Fibroblast of pulmonary artery (primary cell): ENCODE data around the gene PRKCQ.

Experiments used
- DNase-seq: peaks from one replicate; pipeline ENCODE4 v3.0.0-alpha.2; 2010; ENCODE audit warnings: low read depth
- H3K4me3 ChIP-seq: replicated peaks from 2 replicates; pipeline ENCODE4 v1.5.1; 2011; ENCODE audit warnings: low read depth, mild to moderate bottlenecking, control low read depth, low read length, moderate library complexity
- TF ChIP-seq, protein P1 (sequence below): IDR thresholded peaks from 2 replicates; pipeline ENCODE4 v1.5.1; 2011; ENCODE audit warnings: mild to moderate bottlenecking, control low read depth, low read length, inconsistent platforms; ENCODE audit errors: missing control alignments

Gene PRKCQ

DNA sequence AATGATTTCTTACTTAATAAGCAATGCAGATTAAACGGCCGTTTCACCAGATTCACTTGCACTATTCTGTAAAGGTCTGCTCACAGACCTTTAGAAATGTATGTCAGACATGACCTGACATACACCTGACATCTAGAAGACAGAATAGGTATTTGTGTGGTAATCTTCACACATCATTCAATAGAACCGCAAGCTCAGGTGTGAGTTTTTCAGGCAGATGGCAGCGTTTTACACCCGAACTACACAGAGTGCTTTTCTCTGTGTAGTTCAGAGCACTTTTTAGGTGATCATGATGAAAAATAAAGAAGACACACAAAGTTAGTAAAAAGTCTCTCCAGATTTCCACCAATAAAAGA, 63.2 kb downstream of the PRKCQ start:
- DNase-seq, result no peak
- TF ChIP-seq, protein P1, sequence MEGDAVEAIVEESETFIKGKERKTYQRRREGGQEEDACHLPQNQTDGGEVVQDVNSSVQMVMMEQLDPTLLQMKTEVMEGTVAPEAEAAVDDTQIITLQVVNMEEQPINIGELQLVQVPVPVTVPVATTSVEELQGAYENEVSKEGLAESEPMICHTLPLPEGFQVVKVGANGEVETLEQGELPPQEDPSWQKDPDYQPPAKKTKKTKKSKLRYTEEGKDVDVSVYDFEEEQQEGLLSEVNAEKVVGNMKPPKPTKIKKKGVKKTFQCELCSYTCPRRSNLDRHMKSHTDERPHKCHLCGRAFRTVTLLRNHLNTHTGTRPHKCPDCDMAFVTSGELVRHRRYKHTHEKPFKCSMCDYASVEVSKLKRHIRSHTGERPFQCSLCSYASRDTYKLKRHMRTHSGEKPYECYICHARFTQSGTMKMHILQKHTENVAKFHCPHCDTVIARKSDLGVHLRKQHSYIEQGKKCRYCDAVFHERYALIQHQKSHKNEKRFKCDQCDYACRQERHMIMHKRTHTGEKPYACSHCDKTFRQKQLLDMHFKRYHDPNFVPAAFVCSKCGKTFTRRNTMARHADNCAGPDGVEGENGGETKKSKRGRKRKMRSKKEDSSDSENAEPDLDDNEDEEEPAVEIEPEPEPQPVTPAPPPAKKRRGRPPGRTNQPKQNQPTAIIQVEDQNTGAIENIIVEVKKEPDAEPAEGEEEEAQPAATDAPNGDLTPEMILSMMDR, result no peak
- no peak overlapping the region for H3K4me3 ChIP-seq

DNA sequence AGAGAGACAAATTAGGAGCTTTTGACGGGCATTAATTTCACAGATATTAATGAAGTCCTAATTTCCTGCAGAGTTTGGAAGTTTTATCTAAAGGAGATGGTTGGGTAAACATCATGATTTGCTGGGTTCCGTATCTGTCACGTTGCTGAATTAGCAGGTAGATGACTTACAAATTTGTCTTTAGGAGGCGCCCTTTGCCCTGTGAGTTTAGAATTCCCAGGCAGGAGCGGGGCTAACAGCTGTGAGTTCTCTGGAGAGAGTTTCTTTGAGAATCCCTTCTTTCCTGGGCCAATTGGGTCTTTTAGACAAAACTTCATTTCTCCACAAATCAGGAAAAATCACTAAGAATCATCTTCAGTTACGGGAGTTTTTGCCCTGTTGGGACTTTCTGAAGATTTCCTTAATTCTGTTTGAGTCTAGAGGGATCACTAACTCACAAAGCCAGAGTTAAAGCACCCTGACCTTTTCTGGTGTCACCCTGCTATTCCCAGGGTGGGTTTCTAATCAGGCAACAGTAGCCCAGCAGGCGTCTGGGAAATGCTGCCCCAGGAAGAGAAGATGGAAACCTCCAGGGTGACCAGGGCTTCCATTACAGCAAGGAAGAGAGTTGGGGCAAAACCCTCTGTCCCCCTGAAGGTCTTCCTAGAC, 63.7 kb downstream of the PRKCQ start:
- no peak for DNase-seq
- TF ChIP-seq, protein P1, result no peak
- H3K4me3 ChIP-seq, result no peak overlapping the region

- TF ChIP-seq, protein P1, result no peak
- DNase-seq, result no peak
- no peak overlapping the region for H3K4me3 ChIP-seq
These were observed 65.0 kb downstream of the PRKCQ start for GRCh38 chr10:6514844-6515780.

DNA sequence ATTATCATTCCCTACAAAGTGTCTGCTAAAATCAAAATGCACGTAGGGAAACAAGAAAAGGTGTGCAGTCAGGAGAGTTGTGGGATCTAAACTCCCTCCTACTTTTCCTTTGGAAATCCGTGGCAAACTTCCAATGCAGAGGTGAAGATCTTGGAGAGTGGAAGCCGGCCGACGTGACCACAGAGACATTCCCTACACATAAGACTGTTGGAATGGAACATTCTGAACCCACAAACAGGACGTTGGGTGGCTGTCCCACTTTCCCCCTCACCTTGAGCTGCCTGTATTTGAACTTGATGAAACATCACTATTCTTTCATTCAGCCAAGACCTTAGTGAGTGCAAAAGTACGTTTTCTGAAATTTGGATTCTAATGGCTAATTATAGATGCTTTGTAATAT, 65.9 kb downstream of the PRKCQ start:
- TF ChIP-seq, protein P1, result no peak
- H3K4me3 ChIP-seq, result no peak overlapping the region
- DNase-seq, result no peak

GRCh38 chr10:6513476-6513875, 66.6 kb downstream of the PRKCQ start:
- TF ChIP-seq, protein P1, result no peak
- no peak for DNase-seq
- H3K4me3 ChIP-seq, result no peak overlapping the region

DNA sequence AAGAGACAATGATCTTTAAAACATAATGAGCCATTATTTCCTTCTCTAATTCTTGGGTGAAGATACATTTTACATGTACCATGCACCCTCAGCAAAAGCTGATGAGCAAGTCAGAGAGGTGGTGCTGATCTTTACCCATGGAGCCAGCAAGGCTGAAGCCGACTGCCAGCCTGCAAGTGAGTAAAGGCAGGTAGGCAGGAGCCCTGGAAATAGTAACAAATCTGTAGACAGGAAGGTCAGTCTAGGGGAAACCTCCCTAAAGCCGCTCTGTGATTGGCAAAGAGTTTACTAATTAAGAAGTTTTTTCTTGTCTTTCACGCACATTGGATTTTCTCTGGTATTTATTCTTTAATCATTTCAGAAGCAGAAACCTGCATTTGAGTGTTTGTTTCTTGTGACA, 67.9 kb downstream of the PRKCQ start:
- TF ChIP-seq, protein P1, result no peak
- DNase-seq, result no peak
- H3K4me3 ChIP-seq, result no peak overlapping the region
